ENCODE data around the gene NFKBIB.

- TF ChIP-seq CTCF (conservative IDR thresholded peaks at IDR 0.05) (no peak), ZFX (IDR thresholded peaks at IDR 0.05) (no peak)
These were observed 20.4 kb upstream of the NFKBIB start for GRCh38 chr19:38879400-38879751.

All from C4-2B (cell line).